DOHH2 (cell line): Measurements from ENCODE around the gene HECW1.

Experiments
- H3F3A ChIP-seq: fragments of 200-600 bp; sonication (generic), shearing (Covaris generic); 2 replicates; pipeline ENCODE4 v1.6.0; 2016; ENCODE audit warnings: antibody characterized with exemption, mild to moderate bottlenecking; ENCODE audit not compliant: control insufficient read depth, insufficient read depth
- H3K27ac ChIP-seq: fragments of 200-600 bp; sonication (generic); 2 replicates; pipeline ENCODE4 v1.5.1; 2014; ENCODE audit warnings: low read depth, mild to moderate bottlenecking, low read length, moderate library complexity
- H3K27me3 ChIP-seq: fragments of 200-600 bp; sonication (generic); 2 replicates; pipeline ENCODE4 v1.6.1; 2014; ENCODE audit warnings: mild to moderate bottlenecking, low read length, mixed read lengths; ENCODE audit not compliant: control insufficient read depth
- H3K36me3 ChIP-seq: fragments of 200-600 bp; sonication (generic); 2 replicates; pipeline ENCODE4 v1.6.1; 2014; ENCODE audit warnings: mild to moderate bottlenecking, low read length, moderate library complexity, mixed read lengths; ENCODE audit not compliant: control insufficient read depth
- H3K4me1 ChIP-seq: fragments of 200-600 bp; sonication (generic); 2 replicates; pipeline ENCODE4 v1.6.1; 2014; ENCODE audit warnings: mild to moderate bottlenecking, low read length, mixed read lengths; ENCODE audit not compliant: control insufficient read depth
- H3K4me2 ChIP-seq: fragments of 200-600 bp; sonication (generic); 2 replicates; pipeline ENCODE4 v1.6.0; 2014; ENCODE audit warnings: mild to moderate bottlenecking, low read length, moderate library complexity
- H3K4me3 ChIP-seq: fragments of 200-600 bp; sonication (generic); 2 replicates; pipeline ENCODE4 v1.5.1; 2014; ENCODE audit warnings: mild to moderate bottlenecking, low read length, mixed read lengths
- H3K79me2 ChIP-seq: fragments of 200-600 bp; sonication (generic); 2 replicates; pipeline ENCODE4 v1.6.1; 2014; ENCODE audit warnings: mild to moderate bottlenecking, low read length, mixed read lengths; ENCODE audit not compliant: control insufficient read depth
- H3K9me2 ChIP-seq: fragments of 200-600 bp; sonication (generic); replicated peaks from 2 replicates; pipeline ENCODE4 v1.6.1; 2014; ENCODE audit warnings: mild to moderate bottlenecking, low read length, mixed read lengths; ENCODE audit not compliant: control insufficient read depth
- H3K9me3 ChIP-seq: fragments of 200-600 bp; sonication (generic); 2 replicates; pipeline ENCODE4 v1.6.1; 2014; ENCODE audit warnings: antibody characterized with exemption, low read length, mixed read lengths; ENCODE audit not compliant: control insufficient read depth, insufficient read depth
- H4K20me1 ChIP-seq: fragments of 200-600 bp; sonication (generic); 2 replicates; pipeline ENCODE4 v1.6.0; 2014; ENCODE audit warnings: low read depth, mild to moderate bottlenecking, antibody characterized with exemption, low read length, moderate library complexity; ENCODE audit not compliant: control insufficient read depth, insufficient read depth
- CTCF ChIP-seq: fragments of 200-600 bp; sonication (generic); IDR thresholded peaks from one replicate; pipeline ENCODE4 v1.5.1; 2014; ENCODE audit warnings: antibody characterized with exemption, mild to moderate bottlenecking, low read depth, low read length; ENCODE audit not compliant: poor library complexity, severe bottlenecking
- EZH2phosphoT487 ChIP-seq: fragments of 200-600 bp; sonication (generic); IDR thresholded peaks from 2 replicates; pipeline ENCODE4 v1.6.1; 2017; ENCODE audit warnings: borderline replicate concordance, mild to moderate bottlenecking, antibody characterized with exemption, low read length, moderate library complexity, mixed read lengths

HECW1 gene

DNA sequence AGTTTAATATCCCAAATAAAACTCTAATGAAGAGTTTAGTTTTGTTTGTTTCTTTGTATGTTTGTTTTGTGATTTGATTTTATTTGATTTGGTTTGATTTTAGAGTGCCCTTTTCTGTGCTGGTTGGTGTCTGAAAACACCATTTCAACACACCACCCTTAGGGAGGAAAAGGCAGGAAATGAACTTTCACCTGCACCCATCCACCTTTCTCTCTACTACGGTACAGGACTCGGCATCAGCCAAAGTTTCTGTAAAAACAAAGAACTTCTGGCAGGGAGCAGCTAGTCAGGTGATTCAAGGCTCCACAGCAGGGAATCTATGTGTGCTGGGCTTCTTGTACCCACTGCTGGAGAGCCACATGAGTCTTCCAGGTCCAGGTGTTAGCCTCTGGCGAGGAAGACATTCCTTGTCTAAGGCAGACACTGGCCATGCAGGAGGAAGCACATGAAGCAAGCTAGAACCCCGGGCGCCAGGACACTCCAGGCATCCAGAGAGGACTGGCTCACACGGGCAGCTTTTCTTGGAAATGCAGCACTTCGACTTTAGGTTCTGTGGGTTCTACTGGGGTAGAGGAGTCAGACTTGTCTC, 448.4 kb downstream of the HECW1 start:
- Histone ChIP-seq H3K27me3 (peaks cover 41% of the 10 kb centered on the region), H3K9me3 (no peaks in the 10 kb centered on the region), H3K9me2 (no peaks in the 10 kb centered on the region), H4K20me1 (no peaks in the 10 kb centered on the region), H3K4me2 (no peak overlapping the region), H3K27ac (no peak overlapping the region), H3K79me2 (no peaks in the 10 kb centered on the region), H3K4me1 (no peaks in the 10 kb centered on the region), H3K4me3 (no peak overlapping the region), H3F3A (no peaks in the 10 kb centered on the region), H3K36me3 (no peaks in the 10 kb centered on the region)
- no peak for TF ChIP-seq EZH2phosphoT487
- no peak for TF ChIP-seq CTCF

- no peak for TF ChIP-seq CTCF
- TF ChIP-seq EZH2phosphoT487, result no peak
Observed at GRCh38 chr7:43562383-43562782, 449.9 kb downstream of the HECW1 start.

GRCh38 chr7:43565786-43566185, 453.3 kb downstream of the HECW1 start:
- H3K27ac ChIP-seq, result no peak overlapping the region

More at GRCh38 chr7:43562383-43562782, 449.9 kb downstream of the HECW1 start:
- H3K36me3 ChIP-seq, result no peaks in the 10 kb centered on the region
- no peaks in the 10 kb centered on the region for H3K9me3 ChIP-seq
- H3K4me3 ChIP-seq, result no peak overlapping the region
- H3K9me2 ChIP-seq, result no peaks in the 10 kb centered on the region
- H4K20me1 ChIP-seq, result no peaks in the 10 kb centered on the region
- H3K4me2 ChIP-seq, result no peak overlapping the region
- H3K27me3 ChIP-seq, result peaks cover 37% of the 10 kb centered on the region
- H3K79me2 ChIP-seq, result no peaks in the 10 kb centered on the region
- no peaks in the 10 kb centered on the region for H3F3A ChIP-seq
- no peaks in the 10 kb centered on the region for H3K4me1 ChIP-seq
- no peak overlapping the region for H3K27ac ChIP-seq

More at GRCh38 chr7:43565786-43566185, 453.3 kb downstream of the HECW1 start:
- H3F3A ChIP-seq, result no peaks in the 10 kb centered on the region
- no peaks in the 10 kb centered on the region for H4K20me1 ChIP-seq
- no peaks in the 10 kb centered on the region for H3K79me2 ChIP-seq
- TF ChIP-seq EZH2phosphoT487 (no peak), CTCF (no peak)
- H3K4me1 ChIP-seq, result no peaks in the 10 kb centered on the region
- no peak overlapping the region for H3K4me2 ChIP-seq
- no peaks in the 10 kb centered on the region for H3K9me2 ChIP-seq
- no peak overlapping the region for H3K4me3 ChIP-seq
- no peaks in the 10 kb centered on the region for H3K36me3 ChIP-seq
- H3K27me3 ChIP-seq, result peaks cover 34% of the 10 kb centered on the region
- H3K9me3 ChIP-seq, result no peaks in the 10 kb centered on the region
